Measurements from ENCODE around the gene HSPA1A. TPM values are rescaled to one million over a fixed set of nuclear protein-coding genes. Genes with fewer than 3 reads are reported as not detected.

Gene HSPA1A
- total RNA-seq, 4 donors from 2014 or later: 170 to 304 (median 221) TPM

DNA sequence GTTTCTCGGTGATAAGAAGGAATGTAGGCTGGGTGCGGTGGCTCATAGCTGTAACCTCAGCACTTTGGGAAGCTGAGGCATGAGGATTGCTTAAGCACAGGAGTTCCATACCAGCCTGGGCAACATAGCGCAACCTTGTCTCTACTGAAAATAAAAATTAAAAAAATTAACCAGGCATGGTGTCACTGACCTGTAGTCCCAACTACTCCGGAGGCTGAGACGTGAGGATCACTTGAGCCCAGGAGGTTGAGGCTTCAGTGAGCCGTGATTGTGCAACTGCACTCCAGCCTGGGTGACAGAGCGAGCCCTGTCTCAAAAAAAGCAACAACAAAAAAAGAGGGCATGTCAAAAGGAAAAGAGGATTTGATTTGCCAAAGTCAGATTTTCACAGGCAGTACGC lies 43.4 kb downstream of the HSPA1A start:
- Histone ChIP-seq H3K4me3 (no peak overlapping the region), H3K9me3 (no peaks in the 10 kb centered on the region), H3K36me3 (peaks cover 3 to 47% (median 10%) of the 10 kb centered on the region in 3 donors), H3K27ac (no peak overlapping the region), H3K4me1 (peaks cover 0 to 19% (median 9%) of the 10 kb centered on the region in 4 donors), H3K27me3 (no peaks in the 10 kb centered on the region)
- DNase-seq (ENCODE audit: low spot score in 2 of 2): no peak
- 86 to 92% methylated on average over 8 of the region's 8 CpGs for WGBS, 2 donors
- TF ChIP-seq EP300 (IDR thresholded peaks at IDR 0.05) (no peak), POLR2A (IDR thresholded peaks at IDR 0.05) (no peak)
- TF ChIP-seq, protein P1, sequence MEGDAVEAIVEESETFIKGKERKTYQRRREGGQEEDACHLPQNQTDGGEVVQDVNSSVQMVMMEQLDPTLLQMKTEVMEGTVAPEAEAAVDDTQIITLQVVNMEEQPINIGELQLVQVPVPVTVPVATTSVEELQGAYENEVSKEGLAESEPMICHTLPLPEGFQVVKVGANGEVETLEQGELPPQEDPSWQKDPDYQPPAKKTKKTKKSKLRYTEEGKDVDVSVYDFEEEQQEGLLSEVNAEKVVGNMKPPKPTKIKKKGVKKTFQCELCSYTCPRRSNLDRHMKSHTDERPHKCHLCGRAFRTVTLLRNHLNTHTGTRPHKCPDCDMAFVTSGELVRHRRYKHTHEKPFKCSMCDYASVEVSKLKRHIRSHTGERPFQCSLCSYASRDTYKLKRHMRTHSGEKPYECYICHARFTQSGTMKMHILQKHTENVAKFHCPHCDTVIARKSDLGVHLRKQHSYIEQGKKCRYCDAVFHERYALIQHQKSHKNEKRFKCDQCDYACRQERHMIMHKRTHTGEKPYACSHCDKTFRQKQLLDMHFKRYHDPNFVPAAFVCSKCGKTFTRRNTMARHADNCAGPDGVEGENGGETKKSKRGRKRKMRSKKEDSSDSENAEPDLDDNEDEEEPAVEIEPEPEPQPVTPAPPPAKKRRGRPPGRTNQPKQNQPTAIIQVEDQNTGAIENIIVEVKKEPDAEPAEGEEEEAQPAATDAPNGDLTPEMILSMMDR (IDR thresholded peaks at IDR 0.05): no peak

DNA sequence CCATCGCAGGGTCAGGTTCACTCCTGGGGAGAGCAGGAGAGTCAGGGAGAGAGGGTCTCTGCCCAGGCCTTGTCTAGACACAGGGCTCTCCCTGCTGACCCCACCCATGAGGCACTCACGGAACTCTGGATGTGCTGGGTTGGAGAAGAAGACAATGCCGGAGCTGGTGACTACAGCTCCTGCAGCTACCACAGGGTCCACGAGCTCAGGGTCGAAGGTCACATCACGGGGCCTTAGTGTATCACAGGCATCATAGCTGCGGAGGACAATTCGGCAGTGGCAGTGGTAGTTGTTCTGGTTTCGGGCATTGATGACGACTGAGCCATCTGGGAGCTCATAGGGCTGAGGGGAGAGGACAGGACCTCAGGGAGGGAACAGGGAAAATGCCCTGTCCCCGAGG lies 44.6 kb downstream of the HSPA1A start:
- Histone ChIP-seq H3K27ac (no peak overlapping the region), H3K36me3 (peaks cover 3 to 47% (median 10%) of the 10 kb centered on the region in 3 donors), H3K4me3 (no peak overlapping the region), H3K4me1 (peaks cover 0 to 30% (median 16%) of the 10 kb centered on the region in 4 donors), H3K9me3 (no peaks in the 10 kb centered on the region), H3K27me3 (no peaks in the 10 kb centered on the region)
- no peak for DNase-seq (ENCODE audit: low spot score in 2 of 2)
- TF ChIP-seq EP300 (IDR thresholded peaks at IDR 0.05) (no peak), POLR2A (IDR thresholded peaks at IDR 0.05) (no peak)
- TF ChIP-seq, protein P1 (IDR thresholded peaks at IDR 0.05): no peak
- 86 to 88% methylated on average over 11 of the region's 11 CpGs for WGBS, 2 donors

DNA sequence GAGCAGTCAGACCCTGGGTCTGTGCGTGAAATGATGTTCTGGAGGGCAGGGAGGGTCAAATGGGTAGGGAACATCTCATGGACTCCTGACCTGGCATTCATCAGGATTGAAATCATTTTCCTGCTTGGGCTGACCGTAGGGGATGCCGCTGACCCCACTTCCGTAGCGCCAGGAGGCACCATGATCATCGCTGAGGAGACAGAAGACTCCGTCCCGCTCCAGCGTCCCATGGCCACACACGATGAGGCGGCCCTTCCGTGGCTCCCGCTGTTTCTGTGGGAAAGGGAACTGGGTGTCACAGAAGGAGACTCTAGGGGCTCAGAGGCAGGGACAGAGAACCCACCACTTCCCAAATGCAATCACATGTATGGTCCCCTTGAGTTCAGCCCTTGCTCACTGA lies 45.0 kb downstream of the HSPA1A start:
- TF ChIP-seq POLR2A (IDR thresholded peaks at IDR 0.05): no peak
- TF ChIP-seq, protein P1 (IDR thresholded peaks at IDR 0.05): no peak
- no peak for TF ChIP-seq EP300 (IDR thresholded peaks at IDR 0.05)
- 92% methylated on average over 13 of the region's 13 CpGs for WGBS, 2 donors

DNA sequence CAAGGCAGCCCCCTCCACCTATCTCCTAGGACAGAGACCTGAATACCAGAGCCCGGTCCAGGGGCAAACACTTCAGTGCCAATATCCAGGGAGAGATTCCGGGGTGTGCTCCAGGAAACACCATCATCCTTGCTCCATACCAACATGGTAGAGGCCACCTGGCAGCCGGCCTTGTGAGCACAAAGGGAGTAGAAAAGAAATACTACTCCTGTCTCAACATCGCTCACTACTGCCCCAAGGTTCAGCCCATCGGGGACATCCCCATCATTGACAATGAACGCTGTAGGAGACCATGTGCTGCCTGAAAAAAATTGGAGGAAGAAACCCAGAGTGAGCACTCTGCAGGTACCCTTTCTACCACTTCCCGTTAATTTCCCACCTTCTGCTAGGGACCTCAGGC lies 45.8 kb downstream of the HSPA1A start:
- Histone ChIP-seq H3K4me1 (peaks cover 0 to 35% (median 16%) of the 10 kb centered on the region in 4 donors), H3K4me3 (no peak overlapping the region), H3K27me3 (no peaks in the 10 kb centered on the region), H3K9me3 (no peaks in the 10 kb centered on the region), H3K27ac (no peak overlapping the region), H3K36me3 (peaks cover 3 to 47% (median 10%) of the 10 kb centered on the region in 3 donors)
- 87 to 89% methylated on average over 7 of the region's 7 CpGs for WGBS, 2 donors
- TF ChIP-seq EP300 (IDR thresholded peaks at IDR 0.05) (no peak), POLR2A (IDR thresholded peaks at IDR 0.05) (no peak)
- TF ChIP-seq, protein P1 (IDR thresholded peaks at IDR 0.05): no peak
- DNase-seq (ENCODE audit: low spot score in 2 of 2): no peak

More for the DNA sequence above, 45.0 kb downstream of the HSPA1A start:
- no peak for DNase-seq (ENCODE audit: low spot score in 2 of 2)
- Histone ChIP-seq H3K36me3 (peaks cover 3 to 47% (median 10%) of the 10 kb centered on the region in 3 donors), H3K27me3 (no peaks in the 10 kb centered on the region), H3K9me3 (no peaks in the 10 kb centered on the region), H3K4me3 (no peak overlapping the region), H3K27ac (no peak overlapping the region), H3K4me1 (peaks cover 0 to 30% (median 16%) of the 10 kb centered on the region in 4 donors)

DNA sequence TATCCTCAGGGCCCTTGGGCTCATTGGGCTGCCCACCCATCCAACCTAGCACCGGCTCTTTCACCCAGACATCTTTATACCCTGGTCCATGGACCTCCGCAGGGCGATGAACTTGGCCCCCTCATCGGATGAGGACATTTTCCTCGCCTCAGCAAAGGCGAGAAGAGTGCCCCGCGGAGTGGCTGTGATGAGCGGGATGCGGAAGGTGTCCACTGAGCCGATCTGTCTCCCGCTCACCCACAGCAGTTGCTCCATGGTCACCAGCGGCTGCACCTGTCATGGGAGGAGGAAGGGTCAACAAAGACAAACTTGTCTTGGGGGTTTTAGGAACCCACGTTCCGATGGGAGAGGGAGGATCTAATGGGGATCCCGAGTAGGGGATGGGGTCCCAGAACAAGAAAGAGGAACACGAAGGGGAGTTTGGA lies 46.6 kb downstream of the HSPA1A start:
- Histone ChIP-seq H3K36me3 (peaks cover 3 to 41% (median 10%) of the 10 kb centered on the region in 3 donors), H3K27ac (peak overlapping the region; percentile 75 to 89 (median 80)), H3K4me3 (peak overlapping the region; percentile 40 to 69 (median 67)), H3K9me3 (no peaks in the 10 kb centered on the region), H3K4me1 (peaks cover 0 to 35% (median 16%) of the 10 kb centered on the region in 4 donors), H3K27me3 (no peaks in the 10 kb centered on the region)
- TF ChIP-seq POLR2A (IDR thresholded peaks at IDR 0.05) (no peak), EP300 (IDR thresholded peaks at IDR 0.05) (no peak)
- TF ChIP-seq, protein P1 (IDR thresholded peaks at IDR 0.05): no peak
- DNase-seq (ENCODE audit: low spot score in 2 of 2): no peak
- 35 to 36% methylated on average over 17 of the region's 17 CpGs for WGBS, 2 donors
